Activated naive CD8-positive, alpha-beta T cell (primary cell): Measurements from ENCODE around the gene ZG16B.

Experiments
- H3K27ac Mint-ChIP-seq: one replicate; pipeline ENCODE4 v1.8.0; 2021; ENCODE audit warnings: mixed read lengths
- H3K27me3 Mint-ChIP-seq: one replicate; pipeline ENCODE4 v1.8.0; 2021; ENCODE audit warnings: mixed read lengths
- H3K36me3 Mint-ChIP-seq: one replicate; pipeline ENCODE4 v1.8.0; 2021; ENCODE audit warnings: mixed read lengths
- H3K4me1 Mint-ChIP-seq: one replicate; pipeline ENCODE4 v1.8.0; 2021; ENCODE audit warnings: low read depth, mixed read lengths
- H3K4me3 Mint-ChIP-seq: one replicate; pipeline ENCODE4 v1.8.0; 2021; ENCODE audit warnings: mild to moderate bottlenecking, mixed read lengths
- H3K9me3 Mint-ChIP-seq: one replicate; pipeline ENCODE4 v1.8.0; 2021; ENCODE audit warnings: low read depth, mixed read lengths

Gene ZG16B

GRCh38 chr16:2841606-2842339 is 11.7 kb downstream of the ZG16B start:
- Mint-ChIP-seq H3K27ac (peak overlapping the region; percentile 95), H3K36me3 (no peaks in the 10 kb centered on the region), H3K9me3 (no peaks in the 10 kb centered on the region), H3K4me3 (peak overlapping the region; percentile 84), H3K27me3 (no peaks in the 10 kb centered on the region), H3K4me1 (peaks cover 49% of the 10 kb centered on the region)

DNA sequence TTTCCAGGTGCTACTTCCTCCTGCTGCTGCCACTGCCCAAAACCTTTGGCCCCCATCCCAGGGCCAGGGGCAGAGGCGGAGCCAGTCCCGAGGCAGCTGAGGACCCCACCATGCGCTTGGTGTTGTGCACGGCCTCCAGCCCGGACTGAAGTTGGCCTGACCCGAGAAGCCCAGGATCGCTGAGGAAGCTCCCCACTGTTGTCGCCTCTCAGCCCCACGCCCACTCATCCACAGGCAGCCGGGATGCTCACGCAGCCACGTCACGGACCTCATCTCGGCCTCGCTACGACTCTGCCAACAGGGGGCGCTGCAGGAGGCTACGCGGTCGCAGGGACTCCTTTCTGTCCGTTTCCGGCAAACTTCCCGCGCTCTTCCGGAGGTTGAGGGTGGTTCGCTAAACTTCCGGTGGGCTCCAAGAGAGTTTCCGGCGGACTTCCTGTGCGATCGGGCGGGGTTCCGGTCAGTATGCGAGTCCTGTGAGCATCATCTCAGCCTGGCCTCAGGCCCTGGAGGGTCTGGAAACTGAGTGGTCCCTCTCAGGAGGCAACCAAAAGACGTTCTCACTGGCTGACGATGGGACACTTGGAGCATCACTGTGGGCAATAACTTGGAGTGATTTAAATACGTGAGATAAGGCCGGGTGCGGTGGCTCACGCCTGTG is 12.4 kb downstream of the ZG16B start:
- Mint-ChIP-seq H3K4me3 (peak overlapping the region; percentile 84), H3K36me3 (no peaks in the 10 kb centered on the region), H3K27me3 (no peaks in the 10 kb centered on the region), H3K4me1 (peaks cover 55% of the 10 kb centered on the region), H3K9me3 (no peaks in the 10 kb centered on the region), H3K27ac (peak overlapping the region; percentile 95)

DNA sequence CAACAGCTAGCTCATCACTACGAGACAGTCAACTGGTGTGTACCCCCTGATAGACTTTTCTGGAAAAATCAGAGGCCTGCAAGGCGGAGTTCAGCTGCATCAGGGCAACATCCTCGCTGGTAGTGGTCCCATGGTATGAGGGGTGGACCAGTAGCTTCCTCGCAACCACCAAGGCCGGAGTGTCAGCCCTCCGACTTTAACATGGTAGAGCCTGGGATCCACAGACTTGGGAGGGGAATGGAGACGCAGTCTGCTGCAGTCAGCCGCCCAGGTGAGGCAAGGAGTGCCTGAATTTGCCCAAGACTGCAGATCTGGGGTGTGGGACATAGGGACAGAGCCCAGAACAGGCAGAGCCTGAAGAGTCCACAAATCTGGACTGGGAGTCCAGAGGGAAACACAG is 13.4 kb downstream of the ZG16B start:
- Mint-ChIP-seq H3K36me3 (no peaks in the 10 kb centered on the region), H3K27ac (no peak overlapping the region), H3K4me3 (no peak overlapping the region), H3K9me3 (no peaks in the 10 kb centered on the region), H3K27me3 (no peaks in the 10 kb centered on the region), H3K4me1 (peaks cover 49% of the 10 kb centered on the region)

DNA sequence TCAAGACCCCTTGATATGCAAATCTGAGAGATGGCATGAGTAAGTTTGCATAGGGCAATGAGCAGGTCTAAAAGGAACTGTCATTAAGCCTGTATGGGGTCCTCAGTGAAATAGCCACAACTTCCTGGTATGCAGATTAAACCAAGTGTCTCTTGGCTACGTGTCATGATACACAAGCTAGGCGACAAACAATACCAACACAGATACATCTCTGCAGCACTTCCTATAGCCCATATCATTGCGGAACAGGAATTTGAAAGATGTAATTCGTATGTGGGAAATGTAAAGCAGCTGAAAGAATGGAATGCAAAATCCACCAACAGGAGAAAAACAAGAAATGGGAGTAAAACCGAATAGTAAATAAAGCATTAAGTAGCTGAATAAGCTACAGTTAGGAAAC is 15.0 kb downstream of the ZG16B start:
- peaks cover 34% of the 10 kb centered on the region for H3K4me1 Mint-ChIP-seq

DNA sequence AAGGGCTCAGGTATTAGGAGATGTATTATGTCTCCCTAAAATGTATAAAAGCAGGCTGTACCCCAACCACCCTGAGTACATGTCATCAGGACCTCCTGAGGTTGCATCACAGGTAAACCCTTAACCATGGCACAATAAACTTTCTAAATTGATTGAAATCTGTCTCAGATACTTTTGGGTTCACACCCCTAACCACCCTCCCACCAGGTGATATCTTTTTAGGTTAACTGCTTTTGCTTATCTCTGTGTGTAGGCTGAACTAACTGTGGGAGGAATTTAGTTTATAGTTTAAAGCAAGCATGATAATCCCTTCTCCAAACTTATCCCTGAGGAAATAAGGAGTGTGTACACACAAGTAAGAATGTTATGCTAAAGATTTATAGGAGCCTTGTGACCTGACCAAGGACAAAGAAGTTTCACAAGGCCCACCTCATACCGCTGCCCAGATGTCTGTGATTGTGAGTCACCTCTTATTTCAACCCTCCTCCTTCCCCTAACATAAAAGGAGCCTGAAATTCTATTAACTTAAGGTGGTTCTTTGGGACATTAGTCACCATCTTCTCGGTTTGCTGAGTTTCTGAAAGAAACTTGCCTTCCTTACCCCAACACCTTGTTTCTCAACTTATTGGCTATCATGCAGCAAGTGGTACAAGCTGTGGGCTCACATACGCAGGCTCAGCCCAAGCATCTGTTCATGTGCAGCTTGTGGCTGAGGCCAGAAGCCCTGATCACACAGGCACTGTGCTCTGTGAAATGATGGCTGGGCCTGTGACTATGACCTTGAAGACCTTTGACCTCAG is 16.6 kb downstream of the ZG16B start:
- peak overlapping the region; percentile 75 for H3K27ac Mint-ChIP-seq
- H3K4me3 Mint-ChIP-seq = peak overlapping the region; percentile 12
- peaks cover 2% of the 10 kb centered on the region for H3K36me3 Mint-ChIP-seq
- no peaks in the 10 kb centered on the region for H3K27me3 Mint-ChIP-seq
- no peaks in the 10 kb centered on the region for H3K9me3 Mint-ChIP-seq
- H3K4me1 Mint-ChIP-seq = peaks cover 26% of the 10 kb centered on the region

More for the DNA sequence above, 15.0 kb downstream of the ZG16B start:
- Mint-ChIP-seq H3K27ac (no peak overlapping the region), H3K36me3 (peaks cover 2% of the 10 kb centered on the region), H3K4me3 (no peak overlapping the region), H3K9me3 (no peaks in the 10 kb centered on the region), H3K27me3 (no peaks in the 10 kb centered on the region)

- Mint-ChIP-seq H3K4me3 (no peak overlapping the region), H3K9me3 (peaks cover 2% of the 10 kb centered on the region), H3K27ac (no peak overlapping the region), H3K27me3 (no peaks in the 10 kb centered on the region), H3K36me3 (peaks cover 4% of the 10 kb centered on the region), H3K4me1 (peaks cover 15% of the 10 kb centered on the region)
Observed at GRCh38 chr16:2848933-2849725, 19.0 kb downstream of the ZG16B start.

DNA sequence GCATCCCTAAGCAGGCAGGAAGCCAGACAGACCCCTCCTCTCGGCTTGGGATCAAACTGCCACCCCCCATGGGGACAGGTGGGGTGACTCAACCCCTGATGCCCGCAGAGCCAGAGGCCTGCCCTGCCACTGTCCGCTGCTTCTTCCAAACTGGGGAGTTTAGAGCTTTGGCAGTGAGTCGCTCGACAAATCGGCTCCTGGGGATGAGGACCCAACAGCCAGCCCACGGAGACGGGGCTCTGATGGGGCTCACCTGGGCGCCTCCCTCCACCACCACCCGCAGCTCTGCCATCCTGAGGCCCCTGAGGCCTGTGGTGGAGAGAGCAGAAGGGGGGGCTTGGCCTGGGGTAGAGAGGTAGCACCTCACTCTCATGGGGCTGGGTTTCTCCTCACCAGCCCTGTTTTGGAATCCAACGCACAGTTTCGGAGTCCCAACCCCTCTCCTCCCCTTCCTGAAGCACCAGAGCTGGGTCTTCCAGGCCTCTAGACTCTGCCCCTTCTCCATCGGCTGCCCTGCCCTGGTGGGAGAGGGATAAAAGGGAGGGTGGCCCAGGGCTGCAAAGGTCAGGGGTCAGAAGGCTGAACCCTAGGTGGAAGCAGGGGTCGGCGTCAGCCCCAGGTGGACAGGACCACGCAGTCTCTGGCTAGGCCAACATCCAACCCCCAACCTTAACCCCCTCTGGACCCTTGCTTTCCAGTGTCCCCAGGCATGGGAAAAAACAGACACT is 22.1 kb downstream of the ZG16B start:
- Mint-ChIP-seq H3K4me1 (peaks cover 2% of the 10 kb centered on the region), H3K4me3 (no peak overlapping the region)

DNA sequence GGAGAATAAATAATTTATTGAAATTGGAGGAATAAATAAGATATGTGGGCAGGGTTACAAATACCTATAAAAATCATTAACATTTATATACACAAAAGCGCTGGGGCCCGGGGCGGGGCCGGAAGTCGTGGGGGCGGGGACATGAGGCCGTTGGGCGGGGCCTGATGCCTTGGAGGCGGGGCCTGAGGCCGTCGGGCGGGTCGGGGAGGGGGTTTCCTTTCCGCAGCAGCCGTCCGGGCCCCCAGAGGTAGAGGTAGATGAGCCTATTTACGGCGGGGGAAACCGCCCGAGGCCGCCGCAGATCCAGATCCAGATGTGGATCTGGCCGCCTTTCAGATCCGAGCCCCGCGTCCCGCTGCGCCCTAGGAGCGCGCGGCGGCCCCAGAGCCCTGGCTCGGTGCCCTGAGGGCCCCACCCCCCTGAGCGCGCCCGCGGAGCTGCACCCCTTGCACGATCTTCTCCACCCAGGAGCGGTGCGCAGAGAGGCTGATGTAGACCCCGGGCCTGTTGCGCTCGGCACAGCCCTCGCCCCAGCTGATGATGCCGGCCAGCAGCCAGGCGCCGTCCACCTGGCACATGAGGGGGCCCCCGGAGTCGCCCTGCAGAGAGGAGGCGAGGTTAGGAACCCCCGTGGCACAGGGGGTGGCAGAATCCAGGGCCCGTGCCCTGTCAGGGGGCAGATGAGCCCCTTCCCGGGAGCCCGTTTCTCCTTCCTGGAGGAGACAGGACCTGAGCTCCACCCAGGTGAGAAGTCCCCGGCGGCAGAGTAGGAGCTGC is 22.8 kb downstream of the ZG16B start:
- no peak overlapping the region for H3K4me3 Mint-ChIP-seq
- peaks cover 4% of the 10 kb centered on the region for H3K4me1 Mint-ChIP-seq
- H3K27me3 Mint-ChIP-seq = no peaks in the 10 kb centered on the region
- H3K9me3 Mint-ChIP-seq = peaks cover 9% of the 10 kb centered on the region
- peaks cover 10% of the 10 kb centered on the region for H3K36me3 Mint-ChIP-seq
- no peak overlapping the region for H3K27ac Mint-ChIP-seq

More for the DNA sequence above, 22.1 kb downstream of the ZG16B start:
- peaks cover 10% of the 10 kb centered on the region for H3K36me3 Mint-ChIP-seq
- H3K9me3 Mint-ChIP-seq = peaks cover 9% of the 10 kb centered on the region
- no peak overlapping the region for H3K27ac Mint-ChIP-seq
- H3K27me3 Mint-ChIP-seq = no peaks in the 10 kb centered on the region

DNA sequence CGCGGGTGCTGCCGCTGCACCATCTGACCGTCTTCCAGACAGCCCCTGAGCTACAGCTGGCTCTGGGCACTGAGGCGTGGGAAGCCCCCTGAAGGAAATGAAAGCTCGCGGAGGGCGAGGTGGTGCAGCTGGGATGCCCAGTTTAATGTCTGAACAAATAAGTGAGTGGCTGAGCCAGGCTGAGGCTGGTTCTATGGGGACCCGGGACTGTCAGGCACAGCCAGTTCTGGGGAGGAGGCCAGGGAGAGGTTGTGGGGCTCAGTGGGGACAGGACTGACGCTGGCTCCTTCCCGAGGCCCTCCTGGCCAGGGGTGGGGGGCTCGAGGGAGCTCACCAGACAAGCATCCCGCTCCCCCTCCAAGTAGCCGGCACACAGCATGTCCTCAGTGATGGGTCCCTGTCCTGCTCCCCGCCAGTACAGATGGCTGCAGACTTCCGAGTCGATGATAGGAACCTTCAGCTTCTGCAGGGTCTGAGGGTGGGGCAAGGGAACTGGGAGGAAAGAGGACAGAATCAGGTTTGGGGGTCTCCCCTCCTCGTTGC is 23.5 kb downstream of the ZG16B start:
- Mint-ChIP-seq H3K36me3 (peaks cover 10% of the 10 kb centered on the region), H3K9me3 (peaks cover 9% of the 10 kb centered on the region), H3K4me1 (peaks cover 4% of the 10 kb centered on the region), H3K27ac (no peak overlapping the region), H3K27me3 (no peaks in the 10 kb centered on the region), H3K4me3 (no peak overlapping the region)

GRCh38 chr16:2854700-2855309 is 24.7 kb downstream of the ZG16B start:
- H3K36me3 Mint-ChIP-seq = peaks cover 8% of the 10 kb centered on the region
- no peak overlapping the region for H3K4me3 Mint-ChIP-seq
- H3K27ac Mint-ChIP-seq = no peak overlapping the region
- H3K9me3 Mint-ChIP-seq = peaks cover 9% of the 10 kb centered on the region
- H3K4me1 Mint-ChIP-seq = peaks cover 5% of the 10 kb centered on the region
- H3K27me3 Mint-ChIP-seq = no peaks in the 10 kb centered on the region

DNA sequence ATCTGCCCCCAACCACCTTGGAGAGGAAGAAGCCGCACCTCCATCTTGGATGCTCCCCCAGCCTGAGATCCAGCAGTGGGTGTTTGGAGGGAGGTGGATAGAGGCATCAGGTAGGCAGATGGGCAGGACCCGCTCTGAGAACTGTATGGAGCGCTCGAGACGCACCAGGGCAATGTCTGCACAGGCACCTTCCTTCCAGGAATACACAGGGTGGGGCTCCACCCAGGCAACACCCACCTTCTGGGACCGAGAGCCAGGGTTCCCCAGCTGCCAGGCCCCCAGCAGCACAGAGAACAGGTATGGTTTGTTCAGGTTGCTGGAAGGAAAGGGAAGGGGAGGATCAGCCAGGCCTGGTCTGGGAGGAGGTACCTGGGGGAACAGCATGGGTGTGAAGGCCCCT is 25.4 kb downstream of the ZG16B start:
- no peak overlapping the region for H3K4me3 Mint-ChIP-seq
- H3K36me3 Mint-ChIP-seq = peaks cover 8% of the 10 kb centered on the region
- H3K27me3 Mint-ChIP-seq = no peaks in the 10 kb centered on the region
- peaks cover 5% of the 10 kb centered on the region for H3K4me1 Mint-ChIP-seq
- peaks cover 9% of the 10 kb centered on the region for H3K9me3 Mint-ChIP-seq
- no peak overlapping the region for H3K27ac Mint-ChIP-seq

DNA sequence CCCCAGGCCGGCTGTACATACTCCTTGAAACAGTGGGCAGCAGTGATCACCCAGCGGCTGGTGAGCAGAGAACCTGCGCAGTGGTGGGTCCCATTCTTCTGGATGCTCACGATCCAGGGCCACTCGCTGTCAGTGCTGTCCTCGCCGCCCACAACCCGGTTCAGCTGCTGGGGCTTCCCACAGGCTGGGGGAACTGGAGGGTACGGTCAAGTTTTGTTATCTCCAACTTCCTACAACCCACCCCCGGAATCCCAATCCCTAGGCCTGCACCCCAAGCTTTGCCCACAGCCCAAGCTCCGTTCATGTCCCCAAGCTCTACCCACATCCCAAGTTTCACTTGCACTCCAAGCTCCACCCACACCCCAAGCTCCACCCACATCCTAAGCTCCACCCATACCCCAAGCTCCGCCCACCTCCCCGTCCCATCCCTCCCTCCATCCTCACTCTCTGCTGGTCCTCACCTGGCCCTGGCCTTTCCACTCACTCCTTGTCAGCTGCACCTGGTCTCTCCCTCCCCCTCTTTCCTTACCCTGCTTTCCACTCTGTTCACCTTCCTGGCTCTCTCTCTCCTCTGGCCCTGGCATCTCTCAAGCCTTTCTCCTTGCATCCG is 26.1 kb downstream of the ZG16B start:
- peaks cover 5% of the 10 kb centered on the region for H3K4me1 Mint-ChIP-seq
- H3K27ac Mint-ChIP-seq = no peak overlapping the region
- H3K4me3 Mint-ChIP-seq = no peak overlapping the region
- peaks cover 9% of the 10 kb centered on the region for H3K9me3 Mint-ChIP-seq
- peaks cover under 1% of the 10 kb centered on the region for H3K27me3 Mint-ChIP-seq
- peaks cover 8% of the 10 kb centered on the region for H3K36me3 Mint-ChIP-seq
